GM12878 (cell line): ENCODE measurements around the gene SGMS1. TPM values are rescaled to one million over a fixed set of nuclear protein-coding genes. Genes with fewer than 3 reads are reported as not detected.

Experiments
- ATAC-seq: fragments of 200-7000 bp; cut with Tn5 transposase; 3 replicates; pipeline ENCODE4 v1.9.1; 2020; ENCODE audit warnings: mild to moderate bottlenecking, moderate library complexity
- BruUV-seq: library from RNA; stranded (reverse); fragments of 400-500 nt; replicated peaks from 2 replicates; lab custom pipeline; 2021; lab: Mats Ljungman, UMichigan
- CTCF ChIA-PET: fragments of 300-600 bp; sonication (Branson Sonifier 250); formaldehyde crosslinking; extraction: SDS; loops from one replicate; lab custom pipeline; 2021; ENCODE audit warnings: inconsistent platforms; lab: Yijun Ruan, JAX
- POLR2A ChIA-PET: fragments of 350-600 bp; formaldehyde crosslinking; extraction: SDS; loops from one replicate; lab custom pipeline; 2021; ENCODE audit warnings: inconsistent platforms; lab: Charles Lee
- RAD21 ChIA-PET: fragments of 300-600 bp; sonication (Branson Sonifier 250); formaldehyde crosslinking; loops from one replicate; lab custom pipeline; 2023; ENCODE audit warnings: antibody characterized with exemption; ENCODE audit not compliant: unreplicated experiment; lab: Charles Lee
- SMC1A ChIA-PET: fragments of 300-600 bp; sonication (Branson Sonifier 250); formaldehyde crosslinking; loops from one replicate; lab custom pipeline; 2023; ENCODE audit not compliant: unreplicated experiment, uncharacterized antibody; lab: Charles Lee
- DNase-seq: peaks from one replicate; pipeline ENCODE4 v3.0.0-alpha.2; 2011; ENCODE audit warnings: low read depth, low spot score
- FAIRE-seq: peaks from 3 replicates; lab custom pipeline; 2011; peaks lifted over from hg19 to GRCh38; lab: Jason Lieb, UNC
- H2AFZ ChIP-seq: 2 replicates; pipeline ENCODE4 v1.6.0; 2011; ENCODE audit warnings: low read depth, low read length, control low read depth; ENCODE audit not compliant: control insufficient read depth
- H3K27ac ChIP-seq: 2 replicates; pipeline ENCODE4 v1.5.1; 2011; ENCODE audit warnings: control low read depth; ENCODE audit not compliant: control insufficient read depth, insufficient read depth
- H3K27me3 ChIP-seq, 2 experiments: replicated peaks in 1 of 2; 2 replicates each; pipeline versions ENCODE4 v1.6.0 to v1.6.1; 2011; ENCODE audit warnings: low read length in 1 of 2; ENCODE audit not compliant: control insufficient read depth in 2 of 2, insufficient read depth in 2 of 2
- H3K36me3 ChIP-seq, 2 experiments: 2 replicates each; pipeline ENCODE4 v1.5.1; 2011; ENCODE audit warnings: low read length in 1 of 2; ENCODE audit not compliant: control insufficient read depth in 2 of 2, insufficient read depth in 2 of 2
- H3K4me1 ChIP-seq: 2 replicates; pipeline ENCODE4 v1.6.1; 2011; ENCODE audit warnings: mild to moderate bottlenecking, low read length, moderate library complexity, mixed read lengths; ENCODE audit not compliant: control insufficient read depth, insufficient read depth
- H3K4me2 ChIP-seq: 2 replicates; pipeline ENCODE4 v1.6.0; 2011; ENCODE audit warnings: control low read depth; ENCODE audit not compliant: control insufficient read depth, insufficient read depth
- H3K4me3 ChIP-seq: fragments of 200-600 bp; sonication (generic); 2 replicates; pipeline ENCODE4 v1.5.1; 2016
- H3K79me2 ChIP-seq: 2 replicates; pipeline ENCODE4 v1.6.0; 2011; ENCODE audit warnings: low read length; ENCODE audit not compliant: control insufficient read depth, insufficient read depth
- H3K9ac ChIP-seq: 2 replicates; pipeline ENCODE4 v1.8.0; 2011; ENCODE audit warnings: low read length, control low read depth, mixed read lengths; ENCODE audit not compliant: control insufficient read depth, insufficient read depth
- H3K9me3 ChIP-seq: replicated peaks from 3 replicates; pipeline ENCODE4 v1.5.1; 2011; ENCODE audit warnings: mild to moderate bottlenecking, low read length; ENCODE audit not compliant: control insufficient read depth, insufficient read depth
- H4K20me1 ChIP-seq: 2 replicates; pipeline ENCODE4 v1.6.0; 2011; ENCODE audit not compliant: control insufficient read depth, insufficient read depth
- BCL11A ChIP-seq: IDR thresholded peaks from 2 replicates; pipeline ENCODE4 v1.6.1; 2011; ENCODE audit warnings: low read depth, low read length
- CBX5 ChIP-seq: sonication (generic); IDR thresholded peaks from 2 replicates; pipeline ENCODE4 v1.6.1; 2016; ENCODE audit warnings: low read depth, moderate library complexity, mild to moderate bottlenecking, inconsistent platforms
- CHD2 ChIP-seq: IDR thresholded peaks from 2 replicates; pipeline ENCODE4 v1.6.1; 2011; ENCODE audit warnings: low read depth, low read length, improper control_type of control experiment, borderline replicate concordance
- GABPA ChIP-seq: IDR thresholded peaks from 2 replicates; pipeline ENCODE4 v1.6.1; 2014; ENCODE audit warnings: antibody characterized with exemption, low read depth, mild to moderate bottlenecking, inconsistent platforms
- JUNB ChIP-seq: IDR thresholded peaks from 2 replicates; pipeline ENCODE4 v1.6.1; 2016; ENCODE audit warnings: antibody characterized with exemption, mild to moderate bottlenecking
- NRF1 ChIP-seq: conservative IDR thresholded peaks from 2 replicates; pipeline ENCODE4 v1.6.1; 2011; ENCODE audit warnings: mild to moderate bottlenecking, low read depth, low read length, improper control_type of control experiment
- RAD21 ChIP-seq: IDR thresholded peaks from 2 replicates; pipeline ENCODE4 v1.6.1; 2011; ENCODE audit warnings: mild to moderate bottlenecking, low read depth, low read length, moderate library complexity; ENCODE audit not compliant: insufficient read depth
- SP1 ChIP-seq: IDR thresholded peaks from one replicate; pipeline ENCODE4 v1.6.1; 2011; ENCODE audit warnings: low read depth, low read length
- TBL1XR1 ChIP-seq: IDR thresholded peaks from 2 replicates; pipeline ENCODE4 v1.6.1; 2012; ENCODE audit warnings: low read depth, low read length, improper control_type of control experiment
- TCF3 ChIP-seq: IDR thresholded peaks from 2 replicates; pipeline ENCODE4 v1.6.1; 2012; ENCODE audit warnings: low read depth, mild to moderate bottlenecking, low read length, borderline replicate concordance; ENCODE audit not compliant: insufficient read depth
- ZNF384 ChIP-seq: IDR thresholded peaks from 2 replicates; pipeline ENCODE4 v1.6.1; 2012; ENCODE audit warnings: low read depth, mild to moderate bottlenecking, low read length, improper control_type of control experiment, borderline replicate concordance
- ZNF622 ChIP-seq: fragments of 450-650 bp; IDR thresholded peaks from 2 replicates; pipeline ENCODE4 v1.6.1; 2017; ENCODE audit warnings: mild to moderate bottlenecking, inconsistent platforms
- WGBS: methylation state at CpG from one replicate; pipeline ENCODE4 v1.1.6; 2016; ENCODE audit warnings: low lambda C conversion rate; ENCODE audit not compliant: insufficient replicate concordance, insufficient coverage; ENCODE audit errors: missing lambda C conversion rate; 5-methylcytosine and 5-hydroxymethylcytosine counted together
- in situ Hi-C: fragments of 300-500 bp; cut with MboI; formaldehyde crosslinking; loops from 9 replicates; pipeline ENCODE4 v1.14.3; 2018; ENCODE audit warnings: mixed read lengths
- intact Hi-C: fragments of 100-400 bp; cut with micrococcal nuclease; formaldehyde crosslinking; loops from one replicate; pipeline ENCODE4 v1.14.2; 2022; ENCODE audit not compliant: unreplicated experiment
- polyA plus RNA-seq, 11 experiments: library from polyadenylated mRNA; depleted of rRNA in 4 of 11; unstranded in 6 of 11; stranded (reverse) in 5 of 11; fragments of >200 nt; fragmentation: Nextera tagmentation in 4 of 11; fragmentation: Illumina TruSeq in 1 of 11; extraction: Ambion mirVana in 4 of 11; extraction: Trizol in 1 of 11; gene quantifications; 1 replicate in 1 of 11; 2 replicates in 10 of 11; pipeline versions ENCODE4 v1.2.1 to v1.2.3, GENCODE V29; 2011 to 2016; ENCODE audit warnings: inconsistent platforms in 2 of 11, missing spikeins in 2 of 11, low read depth in 1 of 11
- total RNA-seq, 4 experiments: library from RNA; depleted of rRNA in 3 of 4; stranded (reverse); fragments of >200 nt in 3 of 4; fragmentation: Illumina TruSeq in 1 of 4; extraction: Trizol in 1 of 4; gene quantifications; 2 replicates each; pipeline versions ENCODE4 v1.2.1 to v1.2.3, GENCODE V29; 2013 to 2021
- TF ChIP-seq, protein P1 (sequence below): fragments of 450-650 bp; IDR thresholded peaks from 2 replicates; pipeline ENCODE4 v1.6.1; 2017; ENCODE audit warnings: mild to moderate bottlenecking, low read depth, inconsistent platforms; ENCODE audit not compliant: poor library complexity, severe bottlenecking
- TF ChIP-seq, protein P2 (sequence below): fragments of 450-650 bp; IDR thresholded peaks from 2 replicates; pipeline ENCODE4 v1.6.1; 2017; ENCODE audit warnings: mild to moderate bottlenecking
- TF ChIP-seq, protein P3 (sequence below): IDR thresholded peaks from 2 replicates; pipeline ENCODE4 v1.6.1; 2012; ENCODE audit warnings: low read depth, low read length, improper control_type of control experiment

SGMS1 gene
- total and polyA plus RNA-seq, 10 of the 15 experiments (the other 5 are each of a cell fraction or from before 2014, with no cell fraction given) = 1.4 to 14.5 (median 4.9) TPM

DNA sequence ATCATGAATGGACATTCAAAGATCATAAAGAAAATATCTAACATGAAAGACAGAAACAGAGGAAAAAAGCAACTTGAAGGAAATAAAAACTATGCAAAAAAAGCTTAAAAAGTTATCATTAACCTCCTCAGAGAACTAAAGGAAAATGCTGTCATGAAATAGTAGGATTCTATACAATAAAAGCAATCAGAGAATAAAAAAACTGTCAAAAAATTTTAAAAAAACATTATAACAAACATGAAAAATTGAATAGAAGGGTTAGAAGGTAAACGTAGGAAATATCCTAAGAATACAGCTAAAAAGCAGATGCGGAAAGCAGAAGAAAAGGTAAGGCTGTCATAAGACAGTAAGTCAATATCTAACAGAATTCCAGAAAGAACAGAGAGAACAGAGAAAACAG lies 44.8 kb downstream of the SGMS1 start:
- H3K4me3 ChIP-seq = no peak overlapping the region
- SMC1A ChIA-PET = interaction anchor here (0.6 to 3.4 kb wide), 10 partner anchors 9 to 146 kb away, joined by 3 to 19 read pairs (median 4); no protein-coding TSS in a partner anchor
- no peaks in the 10 kb centered on the region for H3K27me3 ChIP-seq
- TF ChIP-seq SP1 (no peak), NRF1 (no peak), CBX5 (no peak), CHD2 (no peak), JUNB (no peak), ZNF384 (no peak), ZNF622 (no peak), BCL11A (no peak), TCF3 (no peak), RAD21 (no peak), GABPA (no peak), TBL1XR1 (no peak)
- TF ChIP-seq, protein P1, sequence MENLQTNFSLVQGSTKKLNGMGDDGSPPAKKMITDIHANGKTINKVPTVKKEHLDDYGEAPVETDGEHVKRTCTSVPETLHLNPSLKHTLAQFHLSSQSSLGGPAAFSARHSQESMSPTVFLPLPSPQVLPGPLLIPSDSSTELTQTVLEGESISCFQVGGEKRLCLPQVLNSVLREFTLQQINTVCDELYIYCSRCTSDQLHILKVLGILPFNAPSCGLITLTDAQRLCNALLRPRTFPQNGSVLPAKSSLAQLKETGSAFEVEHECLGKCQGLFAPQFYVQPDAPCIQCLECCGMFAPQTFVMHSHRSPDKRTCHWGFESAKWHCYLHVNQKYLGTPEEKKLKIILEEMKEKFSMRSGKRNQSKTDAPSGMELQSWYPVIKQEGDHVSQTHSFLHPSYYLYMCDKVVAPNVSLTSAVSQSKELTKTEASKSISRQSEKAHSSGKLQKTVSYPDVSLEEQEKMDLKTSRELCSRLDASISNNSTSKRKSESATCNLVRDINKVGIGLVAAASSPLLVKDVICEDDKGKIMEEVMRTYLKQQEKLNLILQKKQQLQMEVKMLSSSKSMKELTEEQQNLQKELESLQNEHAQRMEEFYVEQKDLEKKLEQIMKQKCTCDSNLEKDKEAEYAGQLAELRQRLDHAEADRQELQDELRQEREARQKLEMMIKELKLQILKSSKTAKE = no peak
- TF ChIP-seq, protein P2, sequence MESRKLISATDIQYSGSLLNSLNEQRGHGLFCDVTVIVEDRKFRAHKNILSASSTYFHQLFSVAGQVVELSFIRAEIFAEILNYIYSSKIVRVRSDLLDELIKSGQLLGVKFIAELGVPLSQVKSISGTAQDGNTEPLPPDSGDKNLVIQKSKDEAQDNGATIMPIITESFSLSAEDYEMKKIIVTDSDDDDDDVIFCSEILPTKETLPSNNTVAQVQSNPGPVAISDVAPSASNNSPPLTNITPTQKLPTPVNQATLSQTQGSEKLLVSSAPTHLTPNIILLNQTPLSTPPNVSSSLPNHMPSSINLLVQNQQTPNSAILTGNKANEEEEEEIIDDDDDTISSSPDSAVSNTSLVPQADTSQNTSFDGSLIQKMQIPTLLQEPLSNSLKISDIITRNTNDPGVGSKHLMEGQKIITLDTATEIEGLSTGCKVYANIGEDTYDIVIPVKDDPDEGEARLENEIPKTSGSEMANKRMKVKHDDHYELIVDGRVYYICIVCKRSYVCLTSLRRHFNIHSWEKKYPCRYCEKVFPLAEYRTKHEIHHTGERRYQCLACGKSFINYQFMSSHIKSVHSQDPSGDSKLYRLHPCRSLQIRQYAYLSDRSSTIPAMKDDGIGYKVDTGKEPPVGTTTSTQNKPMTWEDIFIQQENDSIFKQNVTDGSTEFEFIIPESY = no peak
- TF ChIP-seq, protein P3, sequence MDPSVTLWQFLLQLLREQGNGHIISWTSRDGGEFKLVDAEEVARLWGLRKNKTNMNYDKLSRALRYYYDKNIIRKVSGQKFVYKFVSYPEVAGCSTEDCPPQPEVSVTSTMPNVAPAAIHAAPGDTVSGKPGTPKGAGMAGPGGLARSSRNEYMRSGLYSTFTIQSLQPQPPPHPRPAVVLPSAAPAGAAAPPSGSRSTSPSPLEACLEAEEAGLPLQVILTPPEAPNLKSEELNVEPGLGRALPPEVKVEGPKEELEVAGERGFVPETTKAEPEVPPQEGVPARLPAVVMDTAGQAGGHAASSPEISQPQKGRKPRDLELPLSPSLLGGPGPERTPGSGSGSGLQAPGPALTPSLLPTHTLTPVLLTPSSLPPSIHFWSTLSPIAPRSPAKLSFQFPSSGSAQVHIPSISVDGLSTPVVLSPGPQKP = no peak
- CTCF ChIA-PET = interaction anchor here (1.1 to 1.6 kb wide), 6 partner anchors 9 to 43 kb away, joined by 3 to 5 read pairs (median 3); no protein-coding TSS in a partner anchor
- no peaks in the 10 kb centered on the region for H4K20me1 ChIP-seq
- H3K4me2 ChIP-seq = no peak overlapping the region
- BruUV-seq = no TSS peak
- RAD21 ChIA-PET = interaction anchor here (1.2 to 3.2 kb wide), 2 partner anchors 22 to 42 kb away, joined by 3 to 14 read pairs; no protein-coding TSS in a partner anchor
- no peaks in the 10 kb centered on the region for H3K79me2 ChIP-seq
- in situ Hi-C loops (no loop called here), intact Hi-C loops (no loop called here)
- WGBS = 94% methylated on average over 2 of the region's 2 CpGs
- H3K9ac ChIP-seq = no peak overlapping the region
- H3K4me1 ChIP-seq = no peaks in the 10 kb centered on the region
- H3K9me3 ChIP-seq = no peaks in the 10 kb centered on the region
- DNase-seq = no peak
- no peak overlapping the region for H3K27ac ChIP-seq
- no peaks in the 10 kb centered on the region for H3K36me3 ChIP-seq
- FAIRE-seq = no peak
- ATAC-seq = no peak
- POLR2A ChIA-PET = interaction anchor here (1.0 to 2.7 kb wide), 2 partner anchors 10 to 43 kb away, joined by 3 to 6 read pairs; no protein-coding TSS in a partner anchor
- no peak overlapping the region for H2AFZ ChIP-seq
